Stimulated activated naive CD8-positive, alpha-beta T cell treated with anti-CD3 and anti-CD28 coated beads, Interleukin-15, Interleukin-2, amounts not matched to agents 100 U/mL and 50 U/mL, for 24 hours (primary cell): Measurements from ENCODE around the gene CDYL.
A peak's percentile ranks its signal among the peaks of the same experiment; 100 is the strongest.

Experiments used
- ATAC-seq: fragments of 150-1000 bp; cut with Tn5 transposase; one replicate; pipeline ENCODE4 v1.10.0; 2021
- DNase-seq: peaks from one replicate; pipeline ENCODE4 v3.0.0; 2021

CDYL gene

GRCh38 chr6:4776131-4776492 lies at the start of gene CDYL:
TSS of gene CDYL (plus strand) at chr6:4776404. CDS start at chr6:4776784, 380 bp downstream.
- DNase-seq, result peak; percentile 92
- ATAC-seq, result peak; percentile 77

DNA sequence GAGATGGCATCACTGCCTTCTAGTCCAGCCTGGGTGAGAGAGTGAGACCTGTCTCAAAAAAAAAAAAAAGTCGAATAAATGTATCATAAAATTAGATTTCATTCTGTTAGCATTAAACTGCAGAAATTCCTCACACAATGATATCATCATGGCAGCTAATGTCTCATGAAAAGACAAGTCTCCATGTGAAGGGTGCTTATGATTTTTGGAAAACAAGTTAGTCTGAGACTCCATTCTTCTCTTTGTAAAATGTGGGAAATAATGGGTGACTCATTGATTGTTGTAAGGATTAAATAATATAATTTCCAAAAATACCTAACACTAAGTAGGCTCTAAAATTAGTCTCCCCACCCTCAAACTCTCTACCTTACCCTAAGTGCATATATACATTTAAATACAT lies 49.6 kb upstream of the CDYL start:
- ATAC-seq (no peak), DNase-seq (no peak)

- ATAC-seq (no peak), DNase-seq (no peak)
These were observed 49.0 kb upstream of the CDYL start for GRCh38 chr6:4727217-4727616.

DNA sequence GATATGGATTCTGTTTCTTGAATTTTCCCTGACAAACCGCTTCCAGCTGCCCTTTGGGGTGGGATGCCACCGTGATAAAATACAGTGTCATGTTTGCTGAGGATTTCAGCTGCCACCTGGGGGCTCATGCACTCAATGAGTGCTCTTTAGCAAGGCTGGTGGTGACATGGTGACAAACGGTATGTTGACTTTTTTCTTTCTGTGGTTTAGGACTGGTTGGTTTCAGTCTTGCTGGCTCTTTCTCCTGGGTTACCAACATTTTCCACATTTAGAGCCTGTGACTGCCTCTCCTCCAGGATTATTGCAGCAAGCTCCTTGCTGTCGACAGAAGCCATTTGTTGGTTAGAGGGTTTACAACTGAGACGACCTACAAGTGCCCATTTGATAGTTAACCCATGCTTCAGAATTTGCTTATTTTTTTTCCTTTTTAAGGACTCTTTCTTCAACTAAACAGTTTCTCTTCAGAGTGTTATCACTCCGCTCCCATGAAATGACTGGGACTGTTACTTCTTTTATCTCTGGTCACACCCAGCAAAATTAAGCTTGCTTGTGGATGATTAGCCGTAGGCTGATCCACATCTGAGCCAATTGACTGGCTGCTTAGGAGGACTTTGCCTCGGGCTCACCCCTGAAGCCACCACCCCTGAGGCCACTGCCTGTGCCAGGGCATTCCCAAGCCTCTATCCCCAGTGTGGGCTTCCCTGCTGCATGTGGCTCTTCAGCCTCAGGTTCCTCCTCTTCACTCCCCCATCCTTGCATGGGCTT lies 48.4 kb upstream of the CDYL start:
- ATAC-seq (peak; percentile 93), DNase-seq (peak; percentile 25)

DNA sequence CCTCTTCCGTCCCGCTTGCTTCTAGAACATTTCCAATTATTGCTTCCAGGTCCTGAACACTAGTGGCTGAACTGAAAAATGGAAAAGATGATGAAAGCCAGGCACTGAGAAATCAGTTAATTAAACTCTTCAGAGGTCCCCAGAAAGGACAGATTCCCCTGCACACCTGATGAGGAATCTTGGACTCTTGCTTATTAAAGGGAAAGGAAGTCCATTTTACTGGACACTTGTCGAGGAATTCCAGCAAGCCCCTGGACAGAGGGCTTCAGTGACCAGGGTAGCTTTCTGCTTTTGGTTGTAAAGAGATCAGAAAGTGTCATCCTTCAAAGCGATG lies 47.8 kb upstream of the CDYL start:
- DNase-seq (no peak), ATAC-seq (no peak)

DNA sequence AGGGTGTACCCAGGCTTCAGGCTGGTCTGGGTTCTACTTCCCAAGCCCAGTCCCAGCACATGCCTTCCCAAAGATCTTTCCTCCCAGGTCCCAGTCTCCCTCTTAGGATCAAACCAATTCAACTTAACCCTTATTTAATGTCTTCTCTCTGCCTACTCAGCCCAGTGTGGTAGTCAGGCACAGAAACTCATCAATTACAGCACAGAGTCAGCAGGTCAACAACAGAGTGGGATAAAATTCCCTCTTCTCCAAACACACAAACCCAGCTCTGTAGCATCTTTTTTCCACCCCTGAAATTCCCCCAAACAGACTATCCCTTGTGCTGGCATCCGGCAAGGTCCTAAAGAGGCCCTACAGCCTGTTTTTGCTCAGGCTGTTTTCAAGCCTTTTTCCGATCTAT lies 47.3 kb upstream of the CDYL start:
- DNase-seq (no peak), ATAC-seq (no peak)

DNA sequence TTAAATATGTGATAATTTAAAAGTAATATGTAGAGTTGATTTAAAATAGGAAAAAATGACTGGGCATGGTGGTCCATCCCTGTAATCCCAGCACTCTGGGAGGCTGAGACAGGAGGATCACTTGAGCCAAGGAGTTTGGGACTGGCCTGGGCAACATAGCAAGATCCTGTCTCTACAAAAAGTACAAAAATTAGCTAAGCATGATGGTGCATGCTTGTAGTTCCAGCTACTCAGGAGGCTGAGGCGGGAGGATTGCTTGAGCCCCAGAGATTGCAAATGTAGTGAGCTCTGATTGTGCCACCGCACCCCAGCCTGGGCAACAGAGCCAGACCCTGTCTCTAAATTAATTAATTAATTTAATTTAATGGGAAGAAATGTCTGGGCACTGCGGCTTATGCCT lies 44.2 kb upstream of the CDYL start:
- DNase-seq (no peak), ATAC-seq (no peak)

- DNase-seq, result no peak
- no peak for ATAC-seq
These were observed 43.4 kb upstream of the CDYL start for GRCh38 chr6:4732691-4733315.

- DNase-seq, result no peak
- no peak for ATAC-seq
These were observed 39.8 kb upstream of the CDYL start for GRCh38 chr6:4736371-4736873.

GRCh38 chr6:4740032-4740431 lies 36.2 kb upstream of the CDYL start:
- no peak for ATAC-seq
- no peak for DNase-seq

DNA sequence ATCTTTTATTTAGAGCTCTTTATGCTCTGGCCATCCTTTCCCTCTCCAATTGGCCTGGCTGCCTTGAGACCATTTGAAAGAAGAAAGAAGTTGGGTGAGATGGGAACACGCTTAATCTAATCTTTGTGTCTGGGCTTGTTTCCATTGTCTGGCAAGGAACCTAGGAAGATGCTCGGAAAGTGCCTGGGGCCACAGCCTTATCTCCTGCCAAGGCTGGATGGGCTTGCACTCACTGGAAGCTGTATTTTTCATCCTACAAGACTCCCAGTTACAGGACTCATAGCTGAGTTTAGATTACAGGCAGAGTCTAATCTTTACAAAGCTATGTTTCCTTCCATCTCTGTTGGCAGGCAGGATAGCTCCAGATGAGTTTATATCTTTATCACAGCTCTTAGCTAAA lies 33.1 kb upstream of the CDYL start:
- ATAC-seq, result no peak
- no peak for DNase-seq

DNA sequence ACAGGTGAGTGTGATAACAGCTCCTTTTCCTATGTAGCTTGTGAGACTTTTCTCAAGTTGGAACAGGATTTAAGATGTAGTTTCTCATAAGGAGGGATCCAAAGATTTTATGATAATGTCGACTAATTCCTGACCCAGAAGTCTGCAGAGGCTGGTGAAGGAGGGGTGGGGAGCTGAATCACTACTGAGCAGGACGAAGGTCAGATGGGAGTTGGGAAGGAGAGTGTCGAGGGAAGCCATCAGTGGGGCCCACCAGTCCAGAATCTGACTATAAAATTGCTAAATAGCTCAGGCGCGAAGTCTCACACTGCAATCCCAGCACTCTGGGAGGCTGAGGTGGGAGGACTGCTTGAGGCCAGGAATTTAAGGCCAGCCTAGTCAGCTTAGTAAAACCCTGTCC lies 32.3 kb upstream of the CDYL start:
- no peak for DNase-seq
- ATAC-seq, result no peak

DNA sequence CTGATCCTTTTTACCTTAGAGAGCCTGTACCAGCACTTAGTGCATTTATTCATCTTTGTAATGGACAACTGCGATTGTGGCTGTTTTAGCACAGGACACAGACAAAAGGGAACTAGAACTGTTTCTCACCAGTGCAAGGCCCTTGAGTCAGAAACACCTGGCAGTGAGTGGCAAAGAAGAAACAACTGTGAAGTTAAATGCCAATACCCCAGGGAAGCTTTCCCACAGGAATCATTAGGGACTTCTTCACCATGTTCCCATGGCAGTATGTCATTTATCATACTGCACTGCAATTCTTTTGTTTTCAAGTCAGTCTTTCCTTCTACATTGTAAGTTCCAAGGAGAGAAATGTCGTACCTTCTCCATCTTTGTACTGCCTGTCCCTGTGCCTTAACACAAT lies 28.6 kb upstream of the CDYL start:
- DNase-seq (no peak), ATAC-seq (no peak)

DNA sequence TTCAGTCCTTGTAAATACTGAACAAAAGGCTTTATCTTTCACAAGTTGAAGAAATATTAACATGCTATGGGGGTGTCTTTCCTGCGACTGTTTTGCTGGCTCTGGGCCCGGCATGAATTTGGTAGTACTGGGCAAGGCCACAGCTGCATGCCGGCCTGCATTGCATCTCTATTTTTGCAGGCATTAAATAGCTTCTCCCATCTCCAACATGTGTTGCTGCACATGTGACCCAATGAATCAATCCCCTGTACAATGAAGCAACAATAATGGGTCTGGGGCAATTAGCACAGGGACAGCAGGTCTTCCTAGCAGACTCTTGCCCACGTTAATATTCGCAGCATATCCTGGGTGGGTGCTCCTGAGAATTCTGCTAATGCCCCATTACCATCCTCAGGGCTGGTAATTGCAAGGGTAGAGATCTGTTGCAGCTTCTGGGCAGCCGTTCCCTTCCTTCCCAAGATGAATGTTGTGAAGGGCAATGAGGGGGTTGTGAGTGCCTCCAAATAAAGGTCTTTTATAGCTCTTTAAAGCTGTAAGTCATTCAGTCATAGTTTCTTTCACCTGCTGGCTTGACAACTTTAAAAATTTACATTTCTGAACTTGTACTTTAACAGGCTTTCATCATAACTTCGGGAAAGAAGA lies 24.3 kb upstream of the CDYL start:
- no peak for ATAC-seq
- no peak for DNase-seq

DNA sequence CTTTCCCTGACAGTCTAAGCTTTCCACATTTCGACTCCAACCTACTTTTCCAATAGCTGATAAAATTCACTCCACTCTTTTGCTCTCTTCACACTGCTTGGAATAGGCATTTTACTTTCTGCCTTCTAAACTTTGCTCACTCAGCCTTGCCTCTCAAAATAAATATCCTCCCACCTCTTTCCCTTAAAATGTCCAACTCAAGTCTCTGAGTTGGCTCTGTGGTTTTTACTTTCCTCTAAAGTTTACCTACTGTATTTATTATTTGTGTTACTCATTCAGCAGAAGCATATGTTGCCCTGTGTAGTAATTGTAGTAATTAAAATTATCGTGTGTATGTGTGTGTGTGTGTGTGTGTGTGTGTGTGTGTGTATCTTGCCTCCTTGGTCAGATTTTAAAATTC lies 20.0 kb upstream of the CDYL start:
- DNase-seq (no peak), ATAC-seq (no peak)

DNA sequence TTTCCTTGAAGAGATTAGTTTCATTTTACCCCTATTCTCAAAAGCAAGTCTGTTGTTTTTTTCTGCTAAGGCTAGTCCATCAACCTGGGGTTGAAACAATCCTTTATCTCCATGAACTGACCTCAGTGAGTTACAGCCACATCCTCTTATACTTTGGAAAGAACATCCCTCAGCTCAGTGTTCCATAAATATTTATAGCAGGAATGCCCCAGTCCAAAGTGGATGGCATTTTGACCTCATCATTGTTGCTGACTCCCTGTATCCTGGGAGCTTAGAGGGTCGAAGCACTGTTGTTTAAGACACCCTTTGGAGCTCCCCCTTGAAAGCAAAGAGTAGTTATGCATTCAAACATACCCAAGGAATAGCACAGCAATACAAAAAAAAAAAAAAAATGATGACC lies 16.2 kb upstream of the CDYL start:
- DNase-seq (no peak), ATAC-seq (no peak)

DNA sequence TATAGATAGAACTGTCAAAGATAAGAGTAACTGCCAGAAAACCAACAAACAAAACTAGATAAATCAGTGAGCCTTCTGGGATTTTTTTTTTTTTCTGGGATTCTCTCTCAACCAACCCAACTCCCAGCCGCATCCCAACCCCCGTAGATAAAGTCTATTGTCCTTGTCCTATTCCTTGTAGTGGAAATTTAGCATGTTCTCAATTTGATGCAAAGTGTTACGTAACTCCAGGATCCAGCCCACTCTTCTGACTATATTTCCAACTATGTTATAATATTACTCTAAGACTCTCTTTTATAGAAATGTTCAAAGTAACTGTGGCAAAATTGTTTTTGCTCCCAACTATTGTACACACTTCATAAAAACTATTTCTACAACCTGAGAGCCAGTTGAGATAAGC lies 15.4 kb upstream of the CDYL start:
- ATAC-seq (no peak), DNase-seq (no peak)

- DNase-seq (no peak), ATAC-seq (no peak)
These were observed 13.9 kb upstream of the CDYL start for GRCh38 chr6:4762294-4762693.

- no peak for DNase-seq
- ATAC-seq, result no peak
These were observed 12.3 kb upstream of the CDYL start for GRCh38 chr6:4763921-4764320.

- ATAC-seq (no peak), DNase-seq (no peak)
These were observed 7.4 kb upstream of the CDYL start for GRCh38 chr6:4768815-4769214.

GRCh38 chr6:4772750-4773149 lies 3.5 kb upstream of the CDYL start:
- DNase-seq, result no peak
- ATAC-seq, result no peak

GRCh38 chr6:4773181-4773580 lies 3.0 kb upstream of the CDYL start:
- ATAC-seq, result no peak
- DNase-seq, result no peak

GRCh38 chr6:4774296-4774695 lies 1.9 kb upstream of the CDYL start:
- ATAC-seq (no peak), DNase-seq (no peak)
